22Rv1 (cell line): Measurements from ENCODE around the gene NCBP2.

Experiments used
- ZFX ChIP-seq: fragments of 450-650 bp; IDR thresholded peaks from 2 replicates; pipeline ENCODE4 v1.6.1; 2017; ENCODE audit warnings: antibody characterized with exemption, borderline replicate concordance
- TF ChIP-seq, protein P1 (sequence below): fragments of 450-650 bp; IDR thresholded peaks from 2 replicates; pipeline ENCODE4 v1.5.1; 2017; ENCODE audit warnings: mild to moderate bottlenecking

DNA sequence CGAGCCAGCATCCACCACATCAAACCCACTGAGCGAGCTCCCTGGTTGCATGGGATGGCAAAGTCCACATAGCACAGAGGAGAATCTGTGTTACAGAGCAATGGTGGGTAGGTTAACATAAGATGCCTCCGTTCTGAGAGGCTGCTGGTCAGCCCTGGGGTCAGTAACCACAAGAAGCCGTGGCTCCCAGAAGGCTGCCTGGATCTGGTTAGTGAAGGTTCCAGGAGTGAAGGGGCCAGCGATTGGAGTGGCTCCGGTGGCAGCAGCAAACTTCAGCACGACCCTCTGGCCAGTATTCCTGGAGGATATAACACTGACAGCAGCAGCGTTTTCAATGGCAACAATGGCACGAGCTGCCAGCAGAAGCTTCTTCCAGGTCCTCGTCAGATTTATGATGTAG lies 44.7 kb upstream of the NCBP2 start:
- TF ChIP-seq, protein P1, sequence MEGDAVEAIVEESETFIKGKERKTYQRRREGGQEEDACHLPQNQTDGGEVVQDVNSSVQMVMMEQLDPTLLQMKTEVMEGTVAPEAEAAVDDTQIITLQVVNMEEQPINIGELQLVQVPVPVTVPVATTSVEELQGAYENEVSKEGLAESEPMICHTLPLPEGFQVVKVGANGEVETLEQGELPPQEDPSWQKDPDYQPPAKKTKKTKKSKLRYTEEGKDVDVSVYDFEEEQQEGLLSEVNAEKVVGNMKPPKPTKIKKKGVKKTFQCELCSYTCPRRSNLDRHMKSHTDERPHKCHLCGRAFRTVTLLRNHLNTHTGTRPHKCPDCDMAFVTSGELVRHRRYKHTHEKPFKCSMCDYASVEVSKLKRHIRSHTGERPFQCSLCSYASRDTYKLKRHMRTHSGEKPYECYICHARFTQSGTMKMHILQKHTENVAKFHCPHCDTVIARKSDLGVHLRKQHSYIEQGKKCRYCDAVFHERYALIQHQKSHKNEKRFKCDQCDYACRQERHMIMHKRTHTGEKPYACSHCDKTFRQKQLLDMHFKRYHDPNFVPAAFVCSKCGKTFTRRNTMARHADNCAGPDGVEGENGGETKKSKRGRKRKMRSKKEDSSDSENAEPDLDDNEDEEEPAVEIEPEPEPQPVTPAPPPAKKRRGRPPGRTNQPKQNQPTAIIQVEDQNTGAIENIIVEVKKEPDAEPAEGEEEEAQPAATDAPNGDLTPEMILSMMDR = no peak
- TF ChIP-seq ZFX = no peak
